Transverse colon (tissue), 4 donors: ENCODE data around the gene FAM8A1. TPM values are rescaled to one million over a fixed set of nuclear protein-coding genes. Genes with fewer than 3 reads are reported as not detected.

ENCODE experiments used
- DNase-seq: peaks from one replicate; pipeline ENCODE4 v3.0.0-alpha.2; 2019
- H3K27ac ChIP-seq, 4 donors: fragments of 200-600 bp; sonication (generic); 2 replicates each; pipeline ENCODE4 v1.5.1; 2016 to 2018; ENCODE audit warnings: inconsistent platforms in 4 of 4
- H3K27me3 ChIP-seq: fragments of 200-600 bp; sonication (generic); 2 replicates; pipeline ENCODE4 v1.5.1; 2017; ENCODE audit warnings: inconsistent platforms
- H3K36me3 ChIP-seq, 4 donors: fragments of 200-600 bp; sonication (generic); 2 replicates each; pipeline ENCODE4 v1.5.1; 2017 to 2019; ENCODE audit warnings: inconsistent platforms in 4 of 4
- H3K4me1 ChIP-seq, 4 donors: fragments of 200-600 bp; sonication (generic); 2 replicates each; pipeline ENCODE4 v1.5.1; 2017 to 2020; ENCODE audit warnings: inconsistent platforms in 4 of 4
- H3K4me3 ChIP-seq, 4 donors: fragments of 200-600 bp; sonication (generic); 1 replicate in 1 of 4; 2 replicates in 3 of 4; pipeline versions ENCODE4 v1.5.1 to v1.6.1; 2017 to 2019; ENCODE audit warnings: inconsistent platforms in 4 of 4
- H3K9me3 ChIP-seq, 2 donors: fragments of 200-600 bp; sonication (generic); 2 replicates each; pipeline ENCODE4 v1.5.1; 2017 to 2019; ENCODE audit warnings: inconsistent platforms in 2 of 2
- CTCF ChIP-seq, 5 experiments: fragments of 200-600 bp in 3 of 5; fragments of 450-650 bp in 2 of 5; sonication (generic) in 3 of 5; IDR thresholded peaks; 1 replicate in 2 of 5; 2 replicates in 3 of 5; pipeline ENCODE4 v1.5.1; 2016 to 2017; ENCODE audit warnings: antibody characterized with exemption in 5 of 5, inconsistent platforms in 3 of 5, mild to moderate bottlenecking in 2 of 5, moderate library complexity in 1 of 5
- EP300 ChIP-seq: sonication (generic); formaldehyde crosslinking; IDR thresholded peaks from one replicate; pipeline ENCODE4 v1.6.1; 2017; ENCODE audit warnings: antibody characterized with exemption, low read depth
- POLR2A ChIP-seq: fragments of 450-650 bp; IDR thresholded peaks from one replicate; pipeline ENCODE4 v1.6.1; 2016; ENCODE audit warnings: antibody characterized with exemption, mild to moderate bottlenecking, moderate library complexity
- POLR2AphosphoS5 ChIP-seq, 3 donors: sonication (generic); formaldehyde crosslinking; IDR thresholded peaks; one replicate each; pipeline ENCODE4 v1.6.1; 2016; ENCODE audit warnings: antibody characterized with exemption in 3 of 3
- WGBS, 2 donors: methylation state at CpG; one replicate each; pipeline ENCODE4 v1.1.5; 2018; ENCODE audit warnings: low coverage in 1 of 2; 5-methylcytosine and 5-hydroxymethylcytosine counted together
- in situ Hi-C, 4 donors: fragments of 200-750 bp; cut with MboI; loops; one replicate each; pipeline versions ENCODE4 v1.15.0 to v1.15.1; 2017; ENCODE audit warnings: low sequenced_read_pairs in 3 of 4, low pct_ligation_motif_present in 1 of 4, low pct_unique_long_range_greater_than_20kb in 1 of 4
- intact Hi-C: fragments of 100-400 bp; cut with DNase I; formaldehyde crosslinking; loops from one replicate; pipeline ENCODE4 v1.15.1; 2023; ENCODE audit warnings: low total_unique reads
- total RNA-seq, 4 donors: library from RNA; depleted of rRNA; stranded (reverse); fragments of >200 nt; gene quantifications; one replicate each; pipeline ENCODE4 v1.1.0, GENCODE V29; 2016

Gene FAM8A1
- total RNA-seq, 4 donors from 2014 or later, result 8.8 to 60.8 (median 49.9) TPM

- 83 to 87% methylated on average over 3 of the region's 3 CpGs for WGBS, 2 donors
- H3K4me3 ChIP-seq, result no peak overlapping the region
- in situ Hi-C loops (no loop called here), intact Hi-C loops (no loop called here)
- no peaks in the 10 kb centered on the region for H3K36me3 ChIP-seq
- H3K27ac ChIP-seq, result no peak overlapping the region
- no peaks in the 10 kb centered on the region for H3K27me3 ChIP-seq
- TF ChIP-seq POLR2A, result no peak
- TF ChIP-seq CTCF (IDR thresholded peaks at IDR 0.05), result no peak
- TF ChIP-seq POLR2AphosphoS5 (IDR thresholded peaks at IDR 0.05), result no peak
- TF ChIP-seq EP300, result no peak
- no peak for DNase-seq
- peaks cover 0 to 8% of the 10 kb centered on the region in 2 donors for H3K9me3 ChIP-seq
- H3K4me1 ChIP-seq, result no peaks in the 10 kb centered on the region
Observed at GRCh38 chr6:17562636-17563035, 37.5 kb upstream of the FAM8A1 start.

- TF ChIP-seq POLR2A (no peak), POLR2AphosphoS5 (IDR thresholded peaks at IDR 0.05) (no peak), EP300 (no peak), CTCF (IDR thresholded peaks at IDR 0.05) (no peak)
Observed at GRCh38 chr6:17565399-17565798, 34.7 kb upstream of the FAM8A1 start.

GRCh38 chr6:17574866-17575560 is 25.1 kb upstream of the FAM8A1 start:
- intact Hi-C loops, result no loop called here

More at GRCh38 chr6:17565399-17565798, 34.7 kb upstream of the FAM8A1 start:
- in situ Hi-C loops (no loop called here), intact Hi-C loops (no loop called here)
- DNase-seq, result no peak
- no peak overlapping the region for H3K4me3 ChIP-seq
- no peaks in the 10 kb centered on the region for H3K27me3 ChIP-seq
- H3K4me1 ChIP-seq, result no peaks in the 10 kb centered on the region
- H3K27ac ChIP-seq, result no peak overlapping the region
- WGBS, 2 donors, result 83 to 89% methylated on average over 1 to 3 of the region's 3 CpGs
- peaks cover 0 to 8% of the 10 kb centered on the region in 2 donors for H3K9me3 ChIP-seq
- H3K36me3 ChIP-seq, result no peaks in the 10 kb centered on the region

More at GRCh38 chr6:17574866-17575560, 25.1 kb upstream of the FAM8A1 start:
- no peak for DNase-seq
- Histone ChIP-seq H3K4me3 (no peak overlapping the region), H3K9me3 (no peaks in the 10 kb centered on the region), H3K36me3 (no peaks in the 10 kb centered on the region), H3K27me3 (no peaks in the 10 kb centered on the region), H3K27ac (no peak overlapping the region), H3K4me1 (peaks cover 0 to 3% (median 0%) of the 10 kb centered on the region in 4 donors)
- in situ Hi-C loops, result loop anchor here in 3 of 4 donors (25.0 kb wide), 4 partner anchors 237 to 562 kb away; partner anchors contain the start of genes NHLRC1 (in 1 of the 3) and RBM24 (in 1 of the 3)
- 81 to 90% methylated on average over 4 to 8 of the region's 8 CpGs for WGBS, 2 donors
- no peak for TF ChIP-seq EP300
- no peak for TF ChIP-seq POLR2AphosphoS5 (IDR thresholded peaks at IDR 0.05)
- no peak for TF ChIP-seq CTCF (IDR thresholded peaks at IDR 0.05)
- TF ChIP-seq POLR2A, result no peak
